Measurements from ENCODE around the gene CHD1. TPM values are rescaled to one million over a fixed set of nuclear protein-coding genes. Genes with fewer than 3 reads are reported as not detected.

Gene CHD1
- total RNA-seq, 1 donor from 2014 or later: 35.5 TPM

DNA sequence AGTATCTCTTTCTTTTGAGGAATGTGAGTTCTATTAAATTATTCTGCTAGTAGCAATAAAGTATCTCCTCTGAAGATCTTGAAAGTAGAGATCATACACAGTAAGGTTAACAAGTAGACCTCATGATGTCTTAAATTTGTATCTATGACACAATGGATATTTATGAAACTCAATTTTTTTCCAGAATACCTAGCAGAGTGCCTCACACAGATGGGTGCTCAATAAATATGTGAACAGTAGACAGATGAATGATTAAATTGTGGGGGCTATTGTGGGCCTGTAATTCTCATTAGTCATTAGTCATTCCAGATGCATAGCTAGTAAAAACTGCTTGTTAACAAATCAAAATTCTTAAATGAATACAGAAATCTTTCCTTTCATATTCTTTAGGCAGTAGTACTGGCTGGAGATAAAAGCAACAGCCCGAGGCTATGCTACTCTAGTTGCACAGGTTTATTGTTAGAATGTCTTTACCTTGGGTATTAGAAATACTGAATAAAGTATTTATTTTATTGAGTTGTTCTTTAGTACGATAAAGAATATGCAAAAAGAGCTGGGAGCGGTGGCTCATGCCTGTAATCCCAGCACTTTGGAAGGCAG lies 22.0 kb downstream of the CHD1 start:
- Histone ChIP-seq H3K27ac (no peak overlapping the region), H3K36me3 (peaks cover 3 to 20% of the 10 kb centered on the region in 2 donors), H3K9me3 (no peaks in the 10 kb centered on the region), H3K4me1 (no peaks in the 10 kb centered on the region), H3K4me3 (no peak overlapping the region), H3K27me3 (no peaks in the 10 kb centered on the region)
- no peak for DNase-seq (ENCODE audit: low spot score in 2 of 2)
- TF ChIP-seq CTCF (IDR thresholded peaks at IDR 0.05): no peak
- intact Hi-C loops (cut with DNase I): loop anchor here (1.0 to 10.0 kb wide), 2 partner anchors 125 to 158 kb away; no protein-coding TSS in a partner anchor

DNA sequence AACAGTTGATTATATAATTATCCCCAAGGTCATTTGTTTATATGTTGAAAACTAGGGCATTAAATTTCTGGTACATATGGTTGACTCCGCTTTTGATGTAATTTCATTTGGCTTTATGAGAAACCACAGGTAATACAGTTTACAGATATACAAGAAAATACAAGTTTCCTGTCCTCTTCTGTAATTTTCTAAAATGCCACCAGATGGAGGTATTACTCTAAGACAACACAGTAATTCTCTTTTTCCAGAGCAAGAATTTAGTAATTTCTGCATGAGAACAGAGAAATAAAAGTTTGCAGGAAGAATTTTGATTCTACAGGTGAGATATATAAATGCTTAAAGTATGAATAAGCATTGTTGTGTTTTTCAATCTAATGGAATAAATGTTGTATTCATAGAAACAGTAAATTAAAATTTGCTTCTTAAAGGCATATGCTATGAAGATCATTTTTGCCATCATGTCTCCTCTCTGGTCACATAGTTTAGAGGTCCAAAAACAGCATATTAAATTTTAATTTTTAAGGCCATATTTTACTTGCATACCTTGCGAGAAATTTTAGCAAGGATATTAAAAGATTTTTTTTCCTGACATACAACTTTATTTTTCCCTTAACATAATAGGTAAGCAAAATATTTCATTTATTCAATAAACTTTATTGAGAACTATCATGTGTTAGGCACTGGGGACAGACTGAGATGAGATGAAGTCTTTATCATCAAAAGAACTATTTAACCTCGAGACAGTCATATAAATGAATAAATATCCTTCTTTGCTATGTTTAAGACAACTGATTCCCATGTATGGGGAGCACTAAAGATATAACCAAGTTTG lies 22.7 kb downstream of the CHD1 start:
- Histone ChIP-seq H3K4me3 (no peak overlapping the region), H3K36me3 (peaks cover 4 to 20% of the 10 kb centered on the region in 2 donors), H3K4me1 (no peaks in the 10 kb centered on the region), H3K27me3 (no peaks in the 10 kb centered on the region), H3K9me3 (no peaks in the 10 kb centered on the region), H3K27ac (no peak overlapping the region)
- no peak for DNase-seq (ENCODE audit: low spot score in 2 of 2)
- intact Hi-C loops (cut with DNase I): loop anchor here (1.0 to 10.0 kb wide), 2 partner anchors 126 to 159 kb away; no protein-coding TSS in a partner anchor
- TF ChIP-seq CTCF (IDR thresholded peaks at IDR 0.05): peak; percentile 68 to 73 (median 71)

GRCh38 chr5:98904780-98905179 lies 24.0 kb downstream of the CHD1 start:
- TF ChIP-seq CTCF (IDR thresholded peaks at IDR 0.05): no peak
- intact Hi-C loops (cut with DNase I): loop anchor here (10.0 kb wide), 1 partner anchor 160 kb away; no protein-coding TSS in a partner anchor
- no peaks in the 10 kb centered on the region for H3K27me3 ChIP-seq

DNA sequence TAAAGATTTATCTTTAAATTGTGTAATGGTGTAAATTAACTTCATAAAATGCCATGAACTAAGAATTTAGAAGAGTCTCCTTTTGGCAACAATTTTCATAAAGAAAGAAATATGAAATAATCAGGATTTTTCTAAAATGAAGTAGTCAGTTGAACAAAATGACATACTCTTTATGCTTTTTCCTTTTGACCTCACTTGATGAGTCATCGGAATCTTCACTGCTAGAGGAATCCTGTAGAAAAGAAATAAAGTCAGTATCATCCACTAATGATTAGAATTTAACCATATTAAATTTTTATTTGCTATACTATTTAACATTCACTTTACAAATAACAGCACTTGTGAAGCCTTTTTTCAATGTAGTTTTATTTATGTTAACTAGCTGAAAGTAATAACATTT lies 26.1 kb downstream of the CHD1 start:
- H3K27me3 ChIP-seq: no peaks in the 10 kb centered on the region
- no peaks in the 10 kb centered on the region for H3K4me1 ChIP-seq
- H3K27ac ChIP-seq: no peak overlapping the region
- H3K36me3 ChIP-seq: peaks cover 35 to 53% of the 10 kb centered on the region in 2 donors
- DNase-seq (ENCODE audit: low spot score in 2 of 2): no peak
- TF ChIP-seq CTCF (IDR thresholded peaks at IDR 0.05): no peak
- no peaks in the 10 kb centered on the region for H3K9me3 ChIP-seq
- H3K4me3 ChIP-seq: no peak overlapping the region
- intact Hi-C loops (cut with DNase I): loop anchor here (10.0 kb wide), 1 partner anchor 162 kb away; no protein-coding TSS in a partner anchor

More at GRCh38 chr5:98904780-98905179, 24.0 kb downstream of the CHD1 start:
- no peak for DNase-seq (ENCODE audit: low spot score in 2 of 2)
- Histone ChIP-seq H3K4me3 (no peak overlapping the region), H3K27ac (no peak overlapping the region), H3K4me1 (no peaks in the 10 kb centered on the region), H3K9me3 (no peaks in the 10 kb centered on the region), H3K36me3 (peaks cover 16 to 33% of the 10 kb centered on the region in 2 donors)

GRCh38 chr5:98899456-98899855 lies 29.4 kb downstream of the CHD1 start:
- Histone ChIP-seq H3K9me3 (no peaks in the 10 kb centered on the region), H3K4me3 (no peak overlapping the region), H3K4me1 (no peaks in the 10 kb centered on the region), H3K27me3 (no peaks in the 10 kb centered on the region), H3K36me3 (peaks cover 62 to 83% of the 10 kb centered on the region in 2 donors), H3K27ac (no peak overlapping the region)
- no peak for DNase-seq (ENCODE audit: low spot score in 2 of 2)
- no peak for TF ChIP-seq CTCF (IDR thresholded peaks at IDR 0.05)
- intact Hi-C loops (cut with DNase I): no loop called here

Measured in ascending aorta (tissue), 2 donors.